ENCODE measurements around the gene EPHA2.

EPHA2 gene

GRCh38 chr1:16149146-16149545 lies 6.7 kb downstream of the EPHA2 start:
- DNase-seq = no peak

GRCh38 chr1:16148329-16149092 lies 7.4 kb downstream of the EPHA2 start:
- DNase-seq = no peak

- no peak for DNase-seq
These were observed 8.5 kb downstream of the EPHA2 start for GRCh38 chr1:16147156-16147926.

- no peak for DNase-seq
These were observed 9.4 kb downstream of the EPHA2 start for GRCh38 chr1:16146279-16147155.

GRCh38 chr1:16145662-16146278 lies 10.1 kb downstream of the EPHA2 start:
- no peak for DNase-seq

GRCh38 chr1:16145030-16145661 lies 10.7 kb downstream of the EPHA2 start:
- peak; percentile 18 for DNase-seq

GRCh38 chr1:16144325-16145029 lies 11.4 kb downstream of the EPHA2 start:
- no peak for DNase-seq

GRCh38 chr1:16143566-16144324 lies 12.1 kb downstream of the EPHA2 start:
- DNase-seq = no peak

- DNase-seq = no peak
These were observed 12.8 kb downstream of the EPHA2 start for GRCh38 chr1:16143005-16143565.

GRCh38 chr1:16142383-16142995 lies 13.4 kb downstream of the EPHA2 start:
- DNase-seq = no peak

GRCh38 chr1:16141573-16142336 lies 14.1 kb downstream of the EPHA2 start:
- DNase-seq = no peak

GRCh38 chr1:16140068-16140596 lies 15.7 kb downstream of the EPHA2 start:
- no peak for DNase-seq

GRCh38 chr1:16139473-16139962 lies 16.4 kb downstream of the EPHA2 start:
- DNase-seq = no peak

GRCh38 chr1:16138772-16139221 lies 17.1 kb downstream of the EPHA2 start:
- no peak for DNase-seq

- no peak for DNase-seq
These were observed 17.9 kb downstream of the EPHA2 start for GRCh38 chr1:16137890-16138467.

- no peak for DNase-seq
These were observed 20.4 kb downstream of the EPHA2 start for GRCh38 chr1:16135501-16135900.

- no peak for DNase-seq
These were observed 21.0 kb downstream of the EPHA2 start for GRCh38 chr1:16134906-16135305.

- DNase-seq = no peak
These were observed 21.6 kb downstream of the EPHA2 start for GRCh38 chr1:16134066-16134801.
